Endothelial cell of umbilical vein (primary cell): ENCODE results near the gene SAMD4B. TPM values are rescaled to one million over a fixed set of nuclear protein-coding genes. Genes with fewer than 3 reads are reported as not detected.

Experiments used
- BruUV-seq: library from RNA; stranded (reverse); fragments of 400-500 nt; replicated peaks from 2 replicates; lab custom pipeline; 2021; lab: Mats Ljungman, UMichigan
- CTCF ChIA-PET: fragments of 300-600, 350-600 bp; sonication (Branson Sonifier 250); formaldehyde crosslinking; loops from one replicate; lab custom pipeline; 2021; ENCODE audit warnings: antibody characterized with exemption, inconsistent platforms; lab: Charles Lee
- POLR2A ChIA-PET: fragments of 300-600, 350-600 bp; sonication (Branson Sonifier 250); formaldehyde crosslinking; loops from one replicate; lab custom pipeline; 2021; ENCODE audit warnings: antibody characterized with exemption, inconsistent platforms; lab: Charles Lee
- DNase-seq: peaks from one replicate; pipeline ENCODE4 v3.0.0-alpha.2; 2011; ENCODE audit warnings: low read depth, low spot score
- FAIRE-seq: peaks from 2 replicates; lab custom pipeline; 2011; peaks lifted over from hg19 to GRCh38; lab: Jason Lieb, UNC
- H2AFZ ChIP-seq: 2 replicates; pipeline ENCODE4 v1.6.0; 2012; ENCODE audit warnings: low read depth, low read length, control low read depth, inconsistent platforms
- H3K27ac ChIP-seq: 2 replicates; pipeline ENCODE4 v1.5.1; 2011; ENCODE audit warnings: low read depth, mild to moderate bottlenecking, control low read depth, low read length, moderate library complexity; ENCODE audit not compliant: insufficient read depth
- H3K27me3 ChIP-seq, 2 experiments: 2 replicates each; pipeline versions ENCODE4 v1.6.0 to v1.6.1; 2011; ENCODE audit warnings: low read length in 2 of 2, mixed read lengths in 1 of 2; ENCODE audit not compliant: control insufficient read depth in 2 of 2, insufficient read depth in 2 of 2
- H3K36me3 ChIP-seq, 2 experiments: 2 replicates in 1 of 2; 3 replicates in 1 of 2; pipeline ENCODE4 v1.5.1; 2011; ENCODE audit warnings: low read length in 2 of 2, mild to moderate bottlenecking in 1 of 2, moderate library complexity in 1 of 2; ENCODE audit not compliant: control insufficient read depth in 2 of 2, insufficient read depth in 2 of 2; ENCODE audit errors: extremely low read depth in 1 of 2
- H3K4me1 ChIP-seq: 3 replicates; pipeline ENCODE4 v1.5.1; 2011; ENCODE audit warnings: mild to moderate bottlenecking, low read length; ENCODE audit not compliant: control insufficient read depth, insufficient read depth; ENCODE audit errors: extremely low read depth
- H3K4me2 ChIP-seq: 2 replicates; pipeline ENCODE4 v1.6.1; 2011; ENCODE audit warnings: low read length, control low read depth, mixed read lengths; ENCODE audit not compliant: insufficient read depth
- H3K4me3 ChIP-seq, 3 experiments: fragments of 200-600 bp in 1 of 3; sonication (generic), shearing (Covaris generic) in 1 of 3; replicated peaks in 1 of 3; 2 replicates each; pipeline ENCODE4 v1.5.1; 2011 to 2016; ENCODE audit warnings: control low read depth in 3 of 3, low read length in 3 of 3, mild to moderate bottlenecking in 2 of 3, inconsistent platforms in 1 of 3, low read depth in 1 of 3, moderate library complexity in 1 of 3; ENCODE audit not compliant: insufficient read depth in 1 of 3
- H3K79me2 ChIP-seq: 2 replicates; pipeline ENCODE4 v1.6.0; 2012; ENCODE audit warnings: low read length, inconsistent platforms; ENCODE audit not compliant: control insufficient read depth, insufficient read depth
- H3K9ac ChIP-seq: replicated peaks from 2 replicates; pipeline ENCODE3; 2011; ENCODE audit warnings: low read length, control low read depth; ENCODE audit not compliant: insufficient read depth; ENCODE audit errors: extremely low read depth
- H3K9me1 ChIP-seq: replicated peaks from 3 replicates; pipeline ENCODE4 v1.6.0; 2011; ENCODE audit warnings: mild to moderate bottlenecking, low read length; ENCODE audit not compliant: control insufficient read depth, insufficient read depth; ENCODE audit errors: extremely low read depth
- H3K9me3 ChIP-seq: replicated peaks from 2 replicates; pipeline ENCODE4 v1.5.1; 2012; ENCODE audit warnings: low read length, inconsistent platforms; ENCODE audit not compliant: control insufficient read depth, insufficient read depth
- H4K20me1 ChIP-seq: replicated peaks from 2 replicates; pipeline ENCODE3; 2011; ENCODE audit warnings: mild to moderate bottlenecking, low read length; ENCODE audit not compliant: control insufficient read depth, insufficient read depth; ENCODE audit errors: extremely low read depth
- EZH2 ChIP-seq: IDR thresholded peaks from 2 replicates; pipeline ENCODE4 v1.6.1; 2012; ENCODE audit warnings: borderline replicate concordance, low read depth, mild to moderate bottlenecking, moderate library complexity, low read length, inconsistent platforms; ENCODE audit not compliant: severe bottlenecking
- FOS ChIP-seq: IDR thresholded peaks from 2 replicates; pipeline ENCODE4 v1.6.1; 2011; ENCODE audit warnings: mild to moderate bottlenecking, low read length, moderate library complexity, borderline replicate concordance; ENCODE audit not compliant: insufficient read depth
- GATA2 ChIP-seq: IDR thresholded peaks from 2 replicates; pipeline ENCODE4 v1.7.0; 2011; ENCODE audit warnings: low read depth, mild to moderate bottlenecking, moderate library complexity, mixed read lengths, low read length; ENCODE audit not compliant: insufficient read length, insufficient read depth
- JUN ChIP-seq: IDR thresholded peaks from 2 replicates; pipeline ENCODE4 v1.6.1; 2011; ENCODE audit warnings: borderline replicate concordance, low read depth; ENCODE audit not compliant: insufficient read length, insufficient read depth
- MYC ChIP-seq: IDR thresholded peaks from one replicate; pipeline ENCODE4 v1.6.1; 2011; ENCODE audit warnings: mild to moderate bottlenecking, low read depth, low read length
- POLR2A ChIP-seq: IDR thresholded peaks from 2 replicates; pipeline ENCODE4 v1.6.1; 2012; ENCODE audit warnings: low read depth, mild to moderate bottlenecking, control low read depth, low read length
- POLR2AphosphoS5 ChIP-seq: IDR thresholded peaks from 2 replicates; pipeline ENCODE4 v1.6.1; 2012; ENCODE audit warnings: low read depth, mild to moderate bottlenecking, control low read depth, low read length, moderate library complexity; ENCODE audit not compliant: insufficient read depth
- dilution Hi-C: fragments of 300-500 bp; cut with MboI; formaldehyde crosslinking; loops from one replicate; pipeline ENCODE4 v1.15.0; 2019; ENCODE audit warnings: low sequenced_read_pairs; ENCODE audit not compliant: extremely low pct_ligation_motif_present
- intact Hi-C: fragments of 100-400 bp; cut with micrococcal nuclease; formaldehyde crosslinking; loops from one replicate; pipeline ENCODE4 v1.10.0; 2022
- polyA plus RNA-seq, 4 experiments: library from polyadenylated mRNA; depleted of rRNA in 3 of 4; stranded (reverse) in 3 of 4; unstranded in 1 of 4; fragments of >200 nt; gene quantifications; 2 replicates each; pipeline versions ENCODE4 v1.2.1 to v1.2.3, GENCODE V29; 2011 to 2012; ENCODE audit warnings: missing spikeins in 1 of 4
- total RNA-seq: library from RNA; stranded (reverse); gene quantifications from 2 replicates; pipeline ENCODE4 v1.2.3, GENCODE V29; 2021
- TF ChIP-seq, protein P1 (sequence below), 2 donors: IDR thresholded peaks; 1 replicate in 1 of 2; 2 replicates in 1 of 2; pipeline ENCODE4 v1.5.1; 2011; ENCODE audit warnings: low read length in 2 of 2, mild to moderate bottlenecking in 2 of 2, moderate library complexity in 2 of 2, control low read depth in 1 of 2, inconsistent platforms in 1 of 2, low read depth in 1 of 2; ENCODE audit not compliant: insufficient read depth in 1 of 2; ENCODE audit errors: extremely low read depth in 1 of 2
- TF ChIP-seq, protein P2 (sequence below): IDR thresholded peaks from 2 replicates; pipeline ENCODE4 v1.6.1; 2011; ENCODE audit not compliant: insufficient read depth, insufficient read length

Gene SAMD4B
- total and polyA plus RNA-seq, 2 donors (not counting 3 experiments of a cell fraction or from before 2014, with no cell fraction given): 82.1 to 84.2 TPM

DNA sequence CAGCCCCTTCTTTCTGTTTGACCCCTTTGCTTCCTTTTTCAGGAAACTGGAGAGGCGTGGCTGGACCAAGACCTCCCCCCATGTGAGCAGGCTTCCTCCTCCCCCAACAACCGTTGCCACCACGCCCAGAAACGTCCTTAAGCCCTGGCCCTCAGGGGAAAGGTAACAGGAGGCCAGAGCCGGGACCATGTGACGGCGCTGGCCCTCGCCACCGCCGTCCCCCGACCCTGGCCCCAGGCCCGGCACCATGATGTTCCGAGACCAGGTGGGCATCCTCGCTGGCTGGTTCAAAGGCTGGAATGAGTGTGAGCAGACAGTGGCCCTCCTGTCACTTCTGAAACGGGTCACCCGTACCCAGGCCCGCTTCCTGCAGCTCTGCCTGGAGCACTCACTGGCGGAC is 14.4 kb downstream of the SAMD4B start:
- POLR2A ChIA-PET: no interaction called here

More for the DNA sequence above, 14.4 kb downstream of the SAMD4B start:
- intact Hi-C loops (no loop called here), dilution Hi-C loops (no loop called here)
- BruUV-seq: no TSS peak
- peaks cover 27 to 44% of the 10 kb centered on the region in 2 experiments for H3K36me3 ChIP-seq
- CTCF ChIA-PET: no interaction called here
- no peaks in the 10 kb centered on the region for H3K4me1 ChIP-seq
- DNase-seq: no peak
- H3K4me3 ChIP-seq: no peak overlapping the region
- FAIRE-seq: no peak
- no peaks in the 10 kb centered on the region for H3K27me3 ChIP-seq
- TF ChIP-seq MYC (no peak), EZH2 (no peak), GATA2 (no peak), JUN (no peak), POLR2A (no peak), POLR2AphosphoS5 (no peak), FOS (no peak)
- TF ChIP-seq, protein P1, sequence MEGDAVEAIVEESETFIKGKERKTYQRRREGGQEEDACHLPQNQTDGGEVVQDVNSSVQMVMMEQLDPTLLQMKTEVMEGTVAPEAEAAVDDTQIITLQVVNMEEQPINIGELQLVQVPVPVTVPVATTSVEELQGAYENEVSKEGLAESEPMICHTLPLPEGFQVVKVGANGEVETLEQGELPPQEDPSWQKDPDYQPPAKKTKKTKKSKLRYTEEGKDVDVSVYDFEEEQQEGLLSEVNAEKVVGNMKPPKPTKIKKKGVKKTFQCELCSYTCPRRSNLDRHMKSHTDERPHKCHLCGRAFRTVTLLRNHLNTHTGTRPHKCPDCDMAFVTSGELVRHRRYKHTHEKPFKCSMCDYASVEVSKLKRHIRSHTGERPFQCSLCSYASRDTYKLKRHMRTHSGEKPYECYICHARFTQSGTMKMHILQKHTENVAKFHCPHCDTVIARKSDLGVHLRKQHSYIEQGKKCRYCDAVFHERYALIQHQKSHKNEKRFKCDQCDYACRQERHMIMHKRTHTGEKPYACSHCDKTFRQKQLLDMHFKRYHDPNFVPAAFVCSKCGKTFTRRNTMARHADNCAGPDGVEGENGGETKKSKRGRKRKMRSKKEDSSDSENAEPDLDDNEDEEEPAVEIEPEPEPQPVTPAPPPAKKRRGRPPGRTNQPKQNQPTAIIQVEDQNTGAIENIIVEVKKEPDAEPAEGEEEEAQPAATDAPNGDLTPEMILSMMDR (IDR thresholded peaks at IDR 0.05; ENCODE audit: extremely low read depth in 1 of 2, insufficient read depth in 1 of 2, low read depth in 1 of 2, low read length in 2 of 2): no peak
- TF ChIP-seq, protein P2, sequence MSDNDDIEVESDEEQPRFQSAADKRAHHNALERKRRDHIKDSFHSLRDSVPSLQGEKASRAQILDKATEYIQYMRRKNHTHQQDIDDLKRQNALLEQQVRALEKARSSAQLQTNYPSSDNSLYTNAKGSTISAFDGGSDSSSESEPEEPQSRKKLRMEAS: no peak
- peaks cover 3% of the 10 kb centered on the region for H3K79me2 ChIP-seq
- no peak overlapping the region for H3K4me2 ChIP-seq
- H2AFZ ChIP-seq: no peak overlapping the region
- no peaks in the 10 kb centered on the region for H3K9me1 ChIP-seq
- H3K9me3 ChIP-seq: no peaks in the 10 kb centered on the region
- H3K27ac ChIP-seq: no peak overlapping the region
- H3K9ac ChIP-seq: no peak overlapping the region
- no peaks in the 10 kb centered on the region for H4K20me1 ChIP-seq
